SK-N-SH (cell line): ENCODE data around the gene AKR1C3. TPM values are rescaled to one million over a fixed set of nuclear protein-coding genes. Genes with fewer than 3 reads are reported as not detected.

ENCODE experiments used
- CTCF ChIA-PET: fragments of 300-600, 350-600 bp; formaldehyde crosslinking; extraction: SDS; loops from one replicate; lab custom pipeline; 2021; lab: Yijun Ruan, JAX
- POLR2A ChIA-PET: fragments of 350-600 bp; sonication (Branson Sonifier 250); formaldehyde crosslinking; extraction: SDS; loops from one replicate; lab custom pipeline; 2020; ENCODE audit warnings: antibody characterized with exemption, inconsistent platforms; lab: Yijun Ruan, JAX
- DNase-seq: peaks from one replicate; pipeline ENCODE4 v3.0.0; 2012
- H2AFZ ChIP-seq: fragments of 200-600 bp; sonication (generic); 2 replicates; pipeline ENCODE4 v1.8.1; 2016; ENCODE audit warnings: antibody characterized with exemption, mild to moderate bottlenecking, low read depth
- H3F3A ChIP-seq: fragments of 200-600 bp; sonication (generic); replicated peaks from 2 replicates; pipeline ENCODE3; 2016; ENCODE audit warnings: antibody characterized with exemption, mild to moderate bottlenecking; ENCODE audit not compliant: insufficient read depth
- H3K27ac ChIP-seq, 2 experiments: fragments of 200-500 bp in 1 of 2; fragments of 200-600 bp in 1 of 2; sonication (Bioruptor generic) in 1 of 2; sonication (generic), shearing (Covaris generic) in 1 of 2; 2 replicates each; pipeline versions ENCODE4 v1.5.1 to v1.6.1; 2014 to 2016; ENCODE audit warnings: low read depth in 2 of 2, inconsistent platforms in 1 of 2, low read length in 1 of 2, mild to moderate bottlenecking in 1 of 2, mixed read lengths in 1 of 2
- H3K27me3 ChIP-seq: fragments of 200-600 bp; sonication (generic), shearing (Covaris generic); 2 replicates; pipeline ENCODE4 v1.6.1; 2016; ENCODE audit warnings: mixed run types; ENCODE audit not compliant: insufficient read depth
- H3K36me3 ChIP-seq, 2 experiments: fragments of 200-500 bp in 1 of 2; fragments of 200-600 bp in 1 of 2; sonication (Bioruptor generic) in 1 of 2; sonication (generic) in 1 of 2; replicated peaks in 1 of 2; 2 replicates each; pipeline versions ENCODE3 to v1.5.1; 2014 to 2016; ENCODE audit warnings: low read length in 1 of 2, mild to moderate bottlenecking in 1 of 2; ENCODE audit not compliant: insufficient read depth in 2 of 2, control insufficient read depth in 1 of 2
- H3K4me1 ChIP-seq, 2 experiments: fragments of 200-500 bp in 1 of 2; fragments of 200-600 bp in 1 of 2; sonication (Bioruptor generic) in 1 of 2; sonication (generic), shearing (Covaris generic) in 1 of 2; 2 replicates each; pipeline versions ENCODE4 v1.5.1 to v1.6.1; 2014 to 2016; ENCODE audit warnings: low read depth in 1 of 2, low read length in 1 of 2, mixed run types in 1 of 2; ENCODE audit not compliant: insufficient read depth in 2 of 2, control insufficient read depth in 1 of 2
- H3K4me2 ChIP-seq: fragments of 200-600 bp; sonication (generic), shearing (Covaris generic); 2 replicates; pipeline ENCODE4 v1.6.1; 2017; ENCODE audit warnings: mixed run types
- H3K4me3 ChIP-seq, 2 experiments: fragments of 200-500 bp in 1 of 2; fragments of 200-600 bp in 1 of 2; sonication (Bioruptor generic) in 1 of 2; sonication (generic), shearing (Covaris generic) in 1 of 2; 2 replicates each; pipeline versions ENCODE4 v1.5.1 to v1.8.1; 2014 to 2016; ENCODE audit warnings: low read depth in 2 of 2, inconsistent platforms in 1 of 2, low read length in 1 of 2, mild to moderate bottlenecking in 1 of 2, mixed read lengths in 1 of 2, moderate library complexity in 1 of 2
- H3K79me2 ChIP-seq: fragments of 200-600 bp; sonication (generic); 2 replicates; pipeline ENCODE4 v1.8.1; 2017; ENCODE audit warnings: mild to moderate bottlenecking; ENCODE audit not compliant: insufficient read depth
- H3K9ac ChIP-seq: fragments of 200-600 bp; sonication (generic); 2 replicates; pipeline ENCODE4 v1.6.1; 2017; ENCODE audit warnings: mixed run types
- H3K9me2 ChIP-seq: fragments of 200-600 bp; sonication (generic); 2 replicates; pipeline ENCODE4 v1.6.1; 2017; ENCODE audit warnings: mixed run types
- H3K9me3 ChIP-seq: fragments of 200-600 bp; sonication (generic); 2 replicates; pipeline ENCODE4 v1.6.1; 2017; ENCODE audit warnings: mixed run types, mild to moderate bottlenecking, moderate library complexity
- H4K20me1 ChIP-seq: fragments of 200-600 bp; sonication (generic); 2 replicates; pipeline ENCODE4 v1.6.1; 2017; ENCODE audit warnings: mild to moderate bottlenecking, mixed run types; ENCODE audit not compliant: insufficient read depth
- CHD2 ChIP-seq: fragments of 150-350 bp; IDR thresholded peaks from 2 replicates; pipeline ENCODE4 v1.6.1; 2018; ENCODE audit warnings: low read length; ENCODE audit not compliant: partially characterized antibody
- CTCF ChIP-seq: fragments of 200-600 bp; sonication (generic); IDR thresholded peaks from 2 replicates; pipeline ENCODE4 v1.6.1; 2017; ENCODE audit warnings: antibody characterized with exemption, mild to moderate bottlenecking, moderate library complexity
- EZH2phosphoT487 ChIP-seq: fragments of 200-600 bp; sonication (generic); IDR thresholded peaks from 2 replicates; pipeline ENCODE4 v1.6.1; 2017; ENCODE audit warnings: low read depth, mixed run types, mild to moderate bottlenecking, antibody characterized with exemption, moderate library complexity, borderline replicate concordance
- FOSL2 ChIP-seq: IDR thresholded peaks from 2 replicates; pipeline ENCODE4 v1.4.0; 2012; ENCODE audit warnings: low read depth, mild to moderate bottlenecking, moderate library complexity, borderline replicate concordance
- FOXJ3 ChIP-seq: sonication (generic); formaldehyde crosslinking; IDR thresholded peaks from 2 replicates; pipeline ENCODE4 v1.5.1; 2020; ENCODE audit warnings: mild to moderate bottlenecking, missing genetic modification reagents
- GABPA ChIP-seq: IDR thresholded peaks from 2 replicates; pipeline ENCODE4 v1.4.0; 2012; ENCODE audit warnings: low read depth, mild to moderate bottlenecking
- MEF2A ChIP-seq: IDR thresholded peaks from 2 replicates; pipeline ENCODE4 v1.4.0; 2012; ENCODE audit warnings: low read depth, borderline replicate concordance
- PBX3 ChIP-seq: IDR thresholded peaks from 2 replicates; pipeline ENCODE4; 2012
- RCOR1 ChIP-seq: fragments of 150-350 bp; IDR thresholded peaks from 2 replicates; pipeline ENCODE4 v1.6.1; 2017; ENCODE audit warnings: antibody characterized with exemption, low read length
- REST ChIP-seq: IDR thresholded peaks from 2 replicates; pipeline ENCODE4 v1.6.1; 2012; ENCODE audit warnings: mild to moderate bottlenecking, low read depth, low read length, moderate library complexity
- SIN3A ChIP-seq: IDR thresholded peaks from 2 replicates; pipeline ENCODE4 v1.6.1; 2012; ENCODE audit warnings: low read depth, mild to moderate bottlenecking, low read length, moderate library complexity, borderline replicate concordance
- USF1 ChIP-seq: IDR thresholded peaks from 2 replicates; pipeline ENCODE4 v1.4.0; 2012; ENCODE audit warnings: low read depth, borderline replicate concordance
- USF2 ChIP-seq: fragments of 150-350 bp; IDR thresholded peaks from 2 replicates; pipeline ENCODE4 v1.6.1; 2017; ENCODE audit warnings: antibody characterized with exemption, low read length, low read depth, borderline replicate concordance
- YY1 ChIP-seq: IDR thresholded peaks from 2 replicates; pipeline ENCODE4 v1.4.0; 2012; ENCODE audit warnings: low read depth, mild to moderate bottlenecking
- WGBS: methylation state at CpG from one replicate; pipeline ENCODE4 v1.1.6; 2017; ENCODE audit warnings: low lambda C conversion rate; 5-methylcytosine and 5-hydroxymethylcytosine counted together
- polyA plus RNA-seq, 3 experiments: library from polyadenylated mRNA; depleted of rRNA; stranded (reverse); fragments of >200 nt; gene quantifications; 2 replicates each; pipeline ENCODE4 v1.2.3, GENCODE V29; 2012

Gene AKR1C3
- polyA plus RNA-seq, 1 of the 3 experiments (the other 2 are of a cell fraction), result 0.28 TPM

- TF ChIP-seq GABPA (no peak), FOXJ3 (no peak), PBX3 (no peak), SIN3A (no peak)
Observed at GRCh38 chr10:5147255-5147980, 53.2 kb downstream of the AKR1C3 start (continued).

GRCh38 chr10:5147981-5148677 lies 53.9 kb downstream of the AKR1C3 start:
- 13% methylated on average over 3 of the region's 3 CpGs for WGBS
- POLR2A ChIA-PET, result no interaction called here

More at GRCh38 chr10:5147981-5148677, 53.9 kb downstream of the AKR1C3 start:
- Histone ChIP-seq H3K36me3 (no peaks in the 10 kb centered on the region), H3K27ac (no peak overlapping the region), H3K79me2 (no peaks in the 10 kb centered on the region), H3K4me2 (no peak overlapping the region), H3K27me3 (no peaks in the 10 kb centered on the region), H2AFZ (no peak overlapping the region)
- DNase-seq, result no peak
- CTCF ChIA-PET, result no interaction called here
- TF ChIP-seq CHD2 (no peak), FOSL2 (no peak), REST (no peak), MEF2A (no peak), YY1 (no peak), USF2 (no peak), PBX3 (no peak), EZH2phosphoT487 (no peak), RCOR1 (no peak), CTCF (no peak), USF1 (no peak)
- TF ChIP-seq, all 33 proteins: peak for 0
- Histone ChIP-seq H3K9me2 (no peaks in the 10 kb centered on the region), H3K4me3 (no peak overlapping the region), H4K20me1 (no peaks in the 10 kb centered on the region), H3F3A (no peaks in the 10 kb centered on the region), H3K4me1 (no peaks in the 10 kb centered on the region), H3K9me3 (no peaks in the 10 kb centered on the region), H3K9ac (no peak overlapping the region)
